Putamen (tissue), 1 donor: ENCODE measurements around the gene KCNH5.
A peak's percentile ranks its signal among the peaks of the same experiment; 100 is the strongest.

Experiments used
- DNase-seq: peaks from one replicate; pipeline ENCODE4 v3.0.0-alpha.2; 2016; ENCODE audit warnings: low spot score

The KCNH5 gene

GRCh38 chr14:63045234-63045611 is at the start of gene KCNH5:
Gene KCNH5, minus strand, starts transcription at chr14:63045458. Its CDS starts 272 bp downstream, at chr14:63045186.
- peak; percentile 26 for DNase-seq

GRCh38 chr14:63091394-63091996 is 46.2 kb upstream of the KCNH5 start:
- no peak for DNase-seq

GRCh38 chr14:63088865-63089264 is 43.6 kb upstream of the KCNH5 start:
- DNase-seq = no peak

GRCh38 chr14:63078569-63078968 is 33.3 kb upstream of the KCNH5 start:
- no peak for DNase-seq

- no peak for DNase-seq
These were observed 31.2 kb upstream of the KCNH5 start for GRCh38 chr14:63076488-63076887.

- no peak for DNase-seq
These were observed 10.4 kb upstream of the KCNH5 start for GRCh38 chr14:63055631-63056030.

GRCh38 chr14:63051992-63052391 is 6.7 kb upstream of the KCNH5 start:
- DNase-seq = no peak

GRCh38 chr14:63051301-63051700 is 6.0 kb upstream of the KCNH5 start:
- DNase-seq = no peak

- DNase-seq = no peak
These were observed 5.4 kb upstream of the KCNH5 start for GRCh38 chr14:63050694-63051093.

GRCh38 chr14:63046339-63047268 is 1.3 kb upstream of the KCNH5 start:
- no peak for DNase-seq

GRCh38 chr14:63045612-63046320 is 508 bp upstream of the KCNH5 start:
- DNase-seq = peak; percentile 1

GRCh38 chr14:63039866-63040265 is 5.4 kb downstream of the KCNH5 start:
- DNase-seq = no peak

GRCh38 chr14:63032641-63033040 is 12.6 kb downstream of the KCNH5 start:
- no peak for DNase-seq

GRCh38 chr14:63032076-63032475 is 13.2 kb downstream of the KCNH5 start:
- no peak for DNase-seq

- DNase-seq = no peak
These were observed 15.1 kb downstream of the KCNH5 start for GRCh38 chr14:63030113-63030512.

GRCh38 chr14:63027719-63028118 is 17.5 kb downstream of the KCNH5 start:
- DNase-seq = no peak

GRCh38 chr14:63026491-63026890 is 18.8 kb downstream of the KCNH5 start:
- DNase-seq = no peak

GRCh38 chr14:63014621-63015020 is 30.6 kb downstream of the KCNH5 start:
- DNase-seq = no peak

- no peak for DNase-seq
These were observed 33.1 kb downstream of the KCNH5 start for GRCh38 chr14:63012171-63012570.

GRCh38 chr14:63011623-63012022 is 33.6 kb downstream of the KCNH5 start:
- DNase-seq = no peak

GRCh38 chr14:63009495-63009894 is 35.8 kb downstream of the KCNH5 start:
- no peak for DNase-seq

GRCh38 chr14:63006531-63006930 is 38.7 kb downstream of the KCNH5 start:
- DNase-seq = no peak

GRCh38 chr14:62994096-62994495 is 51.2 kb downstream of the KCNH5 start:
- DNase-seq = no peak
